Hepatocyte (in vitro differentiated cells): ENCODE results near the gene CD8A.
"Not testable (repeated sequence)": the region's sequence is repeated elsewhere in the genome, so short reads cannot be mapped to it uniquely, and the experiment has no call there.

ENCODE experiments used
- CTCF ChIP-seq: fragments of 200-600 bp; sonication (generic); IDR thresholded peaks from 2 replicates; pipeline ENCODE4 v1.5.1; 2016; ENCODE audit warnings: antibody characterized with exemption, mild to moderate bottlenecking; ENCODE audit not compliant: poor library complexity
- EZH2 ChIP-seq: fragments of 200-600 bp; sonication (generic); IDR thresholded peaks from 2 replicates; pipeline ENCODE4 v1.6.1; 2016; ENCODE audit warnings: antibody characterized with exemption, mild to moderate bottlenecking, borderline replicate concordance
- EZH2phosphoT487 ChIP-seq: fragments of 200-600 bp; sonication (generic); IDR thresholded peaks from one replicate; pipeline ENCODE4 v1.6.1; 2018; ENCODE audit warnings: antibody characterized with exemption, mild to moderate bottlenecking, low read depth, moderate library complexity; ENCODE audit not compliant: unreplicated experiment, severe bottlenecking

GRCh38 chr2:86837714-86838113, 47.0 kb upstream of the CD8A start:
- TF ChIP-seq CTCF, EZH2, EZH2phosphoT487: not testable (repeated sequence)
